GM10266 (cell line): ENCODE measurements around the gene CCDC85C.

Experiments
- DNase-seq: peaks from one replicate; pipeline ENCODE4 v3.0.0; 2012; ENCODE audit errors: extremely low spot score
- CTCF ChIP-seq: IDR thresholded peaks from 2 replicates; pipeline ENCODE4 v1.5.1; 2012; ENCODE audit warnings: mild to moderate bottlenecking, low read depth; ENCODE audit not compliant: control insufficient read depth, insufficient read depth; ENCODE audit errors: missing control alignments

CCDC85C gene

GRCh38 chr14:99566390-99567354 is 37.3 kb downstream of the CCDC85C start:
- TF ChIP-seq CTCF: no peak
- DNase-seq: no peak

GRCh38 chr14:99566009-99566389 is 38.0 kb downstream of the CCDC85C start:
- DNase-seq: no peak

GRCh38 chr14:99565383-99565782 is 38.6 kb downstream of the CCDC85C start:
- no peak for DNase-seq
- TF ChIP-seq CTCF: no peak

More at GRCh38 chr14:99566009-99566389, 38.0 kb downstream of the CCDC85C start:
- no peak for TF ChIP-seq CTCF

- no peak for TF ChIP-seq CTCF
Observed at GRCh38 chr14:99564926-99565259, 39.1 kb downstream of the CCDC85C start.

GRCh38 chr14:99564256-99564925 is 39.6 kb downstream of the CCDC85C start:
- DNase-seq: no peak
- TF ChIP-seq CTCF: no peak

More at GRCh38 chr14:99564926-99565259, 39.1 kb downstream of the CCDC85C start:
- no peak for DNase-seq

- no peak for DNase-seq
- TF ChIP-seq CTCF: no peak
Observed at GRCh38 chr14:99563749-99564129, 40.3 kb downstream of the CCDC85C start.

- no peak for TF ChIP-seq CTCF
- no peak for DNase-seq
Observed at GRCh38 chr14:99562856-99563748, 40.9 kb downstream of the CCDC85C start.
